ENCODE measurements around the gene LRRC56. TPM values are rescaled to one million over a fixed set of nuclear protein-coding genes. Genes with fewer than 3 reads are reported as not detected.
"Not testable (repeated sequence)": the region's sequence is repeated elsewhere in the genome, so short reads cannot be mapped to it uniquely, and the experiment has no call there.

Gene LRRC56
- total RNA-seq, 4 donors from 2014 or later = 0.13 to 0.69 (median 0.20) TPM; not detected in 1

GRCh38 chr11:568306-569157 lies 31.2 kb downstream of the LRRC56 start:
- Histone ChIP-seq H3K4me1 (peaks cover 0 to 26% (median 11%) of the 10 kb centered on the region in 3 donors), H3K4me3 (peak overlapping the region; percentile 67 to 85), H3K27ac (peak overlapping the region; percentile 92 to 96 (median 94)), H3K27me3 (no peaks in the 10 kb centered on the region), H3K9me3 (no peaks in the 10 kb centered on the region), H3K36me3 (no peaks in the 10 kb centered on the region)
- TF ChIP-seq POLR2AphosphoS5 (IDR thresholded peaks at IDR 0.05) = no peak
- TF ChIP-seq, protein P1, sequence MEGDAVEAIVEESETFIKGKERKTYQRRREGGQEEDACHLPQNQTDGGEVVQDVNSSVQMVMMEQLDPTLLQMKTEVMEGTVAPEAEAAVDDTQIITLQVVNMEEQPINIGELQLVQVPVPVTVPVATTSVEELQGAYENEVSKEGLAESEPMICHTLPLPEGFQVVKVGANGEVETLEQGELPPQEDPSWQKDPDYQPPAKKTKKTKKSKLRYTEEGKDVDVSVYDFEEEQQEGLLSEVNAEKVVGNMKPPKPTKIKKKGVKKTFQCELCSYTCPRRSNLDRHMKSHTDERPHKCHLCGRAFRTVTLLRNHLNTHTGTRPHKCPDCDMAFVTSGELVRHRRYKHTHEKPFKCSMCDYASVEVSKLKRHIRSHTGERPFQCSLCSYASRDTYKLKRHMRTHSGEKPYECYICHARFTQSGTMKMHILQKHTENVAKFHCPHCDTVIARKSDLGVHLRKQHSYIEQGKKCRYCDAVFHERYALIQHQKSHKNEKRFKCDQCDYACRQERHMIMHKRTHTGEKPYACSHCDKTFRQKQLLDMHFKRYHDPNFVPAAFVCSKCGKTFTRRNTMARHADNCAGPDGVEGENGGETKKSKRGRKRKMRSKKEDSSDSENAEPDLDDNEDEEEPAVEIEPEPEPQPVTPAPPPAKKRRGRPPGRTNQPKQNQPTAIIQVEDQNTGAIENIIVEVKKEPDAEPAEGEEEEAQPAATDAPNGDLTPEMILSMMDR (IDR thresholded peaks at IDR 0.05) = peak in 1 of 4 experiments; percentile 3
- no peak for TF ChIP-seq EP300 (IDR thresholded peaks at IDR 0.05)
- peak; percentile 57 to 76 for TF ChIP-seq POLR2A (IDR thresholded peaks at IDR 0.05)
- peak; percentile 96 for ATAC-seq
- no CpG with 5 or more reads among the region's 123 CpGs for WGBS, 2 donors (ENCODE audit: low coverage in 1 of 2)

- peaks cover 0 to 31% (median 11%) of the 10 kb centered on the region in 3 donors for H3K4me1 ChIP-seq
- TF ChIP-seq POLR2AphosphoS5 (IDR thresholded peaks at IDR 0.05) (no peak), POLR2A (IDR thresholded peaks at IDR 0.05) (no peak), EP300 (IDR thresholded peaks at IDR 0.05) (no peak)
- TF ChIP-seq, protein P1 (IDR thresholded peaks at IDR 0.05) = no peak
- peak overlapping the region; percentile 67 to 85 for H3K4me3 ChIP-seq
- ATAC-seq = no peak
- no peaks in the 10 kb centered on the region for H3K36me3 ChIP-seq
- no peaks in the 10 kb centered on the region for H3K27me3 ChIP-seq
- no CpG with 5 or more reads among the region's 36 CpGs for WGBS, 2 donors (ENCODE audit: low coverage in 1 of 2)
- H3K27ac ChIP-seq = peak overlapping the region; percentile 92 to 96 (median 94)
- no peaks in the 10 kb centered on the region for H3K9me3 ChIP-seq
These were observed 32.0 kb downstream of the LRRC56 start for GRCh38 chr11:569158-569885.

DNA sequence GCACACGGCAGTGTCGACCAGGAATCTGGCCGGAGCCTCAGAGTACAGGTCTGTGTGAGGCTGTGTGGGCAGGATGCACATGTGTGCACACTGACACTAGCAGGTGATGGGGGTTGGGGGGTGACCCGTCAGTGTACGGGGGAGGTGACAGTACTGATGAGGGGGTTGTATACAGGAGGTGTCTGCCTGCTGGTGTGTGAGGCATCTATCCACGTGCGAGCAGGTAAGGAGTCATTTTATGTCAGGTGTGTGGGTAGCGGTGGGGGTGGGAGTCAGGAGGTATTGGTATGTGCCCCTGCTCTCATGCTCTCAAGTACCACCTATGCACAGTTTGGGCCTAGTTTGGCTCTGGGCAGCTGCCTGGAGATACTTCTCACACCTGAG lies 34.5 kb downstream of the LRRC56 start:
- TF ChIP-seq, protein P1 (IDR thresholded peaks at IDR 0.05) = no peak
- TF ChIP-seq POLR2A (IDR thresholded peaks at IDR 0.05) (no peak), POLR2AphosphoS5 (IDR thresholded peaks at IDR 0.05) (no peak), EP300 (IDR thresholded peaks at IDR 0.05) (no peak)
- H3K4me3 ChIP-seq = no peak overlapping the region
- WGBS, 2 donors (ENCODE audit: low coverage in 1 of 2) = 0 to 56% methylated on average over 2 to 5 of the region's 8 CpGs
- no peak for ATAC-seq
- H3K4me1 ChIP-seq = peaks cover 0 to 41% (median 21%) of the 10 kb centered on the region in 3 donors
- H3K27me3 ChIP-seq = no peaks in the 10 kb centered on the region
- no peak overlapping the region for H3K27ac ChIP-seq
- H3K9me3 ChIP-seq = no peaks in the 10 kb centered on the region
- no peaks in the 10 kb centered on the region for H3K36me3 ChIP-seq

GRCh38 chr11:573146-573759 lies 35.9 kb downstream of the LRRC56 start:
- TF ChIP-seq EP300 (IDR thresholded peaks at IDR 0.05) (no peak), POLR2AphosphoS5 (IDR thresholded peaks at IDR 0.05) (no peak), POLR2A (IDR thresholded peaks at IDR 0.05) (no peak)
- TF ChIP-seq, protein P1 (IDR thresholded peaks at IDR 0.05) = no peak
- H3K27ac ChIP-seq = peak overlapping the region in 1 of 4 donors; percentile 71
- H3K27me3 ChIP-seq = no peaks in the 10 kb centered on the region
- 90 to 100% methylated on average over 2 to 4 of the region's 16 CpGs for WGBS, 2 donors (ENCODE audit: low coverage in 1 of 2)
- peaks cover 0 to 42% (median 28%) of the 10 kb centered on the region in 3 donors for H3K4me1 ChIP-seq
- H3K4me3 ChIP-seq = no peak overlapping the region
- no peaks in the 10 kb centered on the region for H3K9me3 ChIP-seq
- ATAC-seq = no peak
- H3K36me3 ChIP-seq = no peaks in the 10 kb centered on the region

DNA sequence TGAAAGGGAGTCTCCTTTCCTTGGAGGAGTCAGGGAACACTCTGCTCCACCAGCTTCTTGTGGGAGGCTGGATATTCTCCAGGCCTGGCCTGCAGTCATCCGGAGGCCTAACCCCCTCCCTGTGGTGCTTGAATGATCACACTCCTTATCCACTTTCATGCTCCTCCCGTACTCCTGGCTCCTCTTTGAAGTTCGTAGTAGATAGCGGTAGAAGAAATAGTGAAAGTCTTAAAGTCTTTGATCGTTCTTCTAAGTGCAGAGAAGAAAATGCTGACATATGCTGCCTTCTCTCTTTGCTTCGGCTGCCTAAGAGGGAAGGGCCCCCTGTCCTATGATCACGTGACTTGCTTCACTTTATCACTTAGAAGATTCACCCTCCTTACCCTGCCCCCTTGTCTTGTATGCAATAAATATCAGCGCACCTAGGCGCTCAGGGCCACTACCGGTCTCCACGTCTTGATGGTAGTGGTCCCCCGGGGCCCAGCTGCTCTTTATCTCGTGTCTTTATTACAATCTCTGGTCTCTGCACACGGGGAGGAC lies 36.8 kb downstream of the LRRC56 start:
- 55 to 62% methylated on average over 10 to 12 of the region's 14 CpGs for WGBS, 2 donors (ENCODE audit: low coverage in 1 of 2)
- not testable (repeated sequence) for ATAC-seq
- peak overlapping the region in 2 of 4 donors; percentile 44 to 64 for H3K27ac ChIP-seq

More for the DNA sequence above, 36.8 kb downstream of the LRRC56 start:
- H3K4me3 ChIP-seq = peak overlapping the region in 1 of 2 donors; percentile 88
- not testable (repeated sequence) for H3K9me3 ChIP-seq, H3K27me3 ChIP-seq, H3K36me3 ChIP-seq
- H3K4me1 ChIP-seq = peaks cover 0 to 47% (median 35%) of the 10 kb centered on the region in 3 donors

Measured in gastroesophageal sphincter (tissue), 4 donors.